Thymus (tissue), 14 donors: ENCODE data around the gene VSIG8. TPM values are rescaled to one million over a fixed set of nuclear protein-coding genes. Genes with fewer than 3 reads are reported as not detected.
"Not testable (repeated sequence)": the region's sequence is repeated elsewhere in the genome, so short reads cannot be mapped to it uniquely, and the experiment has no call there.

Source experiments
- DNase-seq, 9 donors: peaks; one replicate each; pipeline ENCODE4 v3.0.0-alpha.2; 2013; ENCODE audit warnings: low spot score in 9 of 9, low read depth in 6 of 9, missing footprints in 1 of 9
- H3K27ac ChIP-seq, 2 donors: one replicate each; pipeline ENCODE4 v1.5.1; 2013; ENCODE audit warnings: control low read depth in 1 of 2, low read depth in 1 of 2, low read length in 1 of 2, mild to moderate bottlenecking in 1 of 2, moderate library complexity in 1 of 2
- H3K27me3 ChIP-seq, 2 donors: one replicate each; pipeline ENCODE4 v1.5.1; 2013; ENCODE audit warnings: low read length in 1 of 2; ENCODE audit not compliant: control insufficient read depth in 2 of 2, insufficient read depth in 1 of 2
- H3K36me3 ChIP-seq, 2 donors: one replicate each; pipeline ENCODE4 v1.5.1; 2013; ENCODE audit warnings: low read length in 1 of 2, mild to moderate bottlenecking in 1 of 2, moderate library complexity in 1 of 2; ENCODE audit not compliant: control insufficient read depth in 2 of 2, insufficient read depth in 2 of 2
- H3K4me1 ChIP-seq, 2 donors: one replicate each; pipeline ENCODE4 v1.5.1; 2013; ENCODE audit warnings: low read length in 2 of 2; ENCODE audit not compliant: control insufficient read depth in 2 of 2, insufficient read depth in 2 of 2
- H3K4me3 ChIP-seq, 2 donors: one replicate each; pipeline ENCODE4 v1.5.1; 2013; ENCODE audit warnings: low read length in 2 of 2, control low read depth in 1 of 2, mild to moderate bottlenecking in 1 of 2
- H3K9me3 ChIP-seq, 2 donors: one replicate each; pipeline ENCODE4 v1.5.1; 2013; ENCODE audit warnings: low read length in 1 of 2, mild to moderate bottlenecking in 1 of 2; ENCODE audit not compliant: control insufficient read depth in 2 of 2, insufficient read depth in 1 of 2
- WGBS: extraction: QIAGEN DNeasy Blood & Tissue Kit; methylation state at CpG from one replicate; pipeline ENCODE4 v1.1.7; 2013; 5-methylcytosine and 5-hydroxymethylcytosine counted together
- long read RNA-seq, 10 donors: transcript quantifications; one replicate each; lab custom pipeline, GENCODE V29; 2026
- polyA plus RNA-seq: library from polyadenylated mRNA; stranded (reverse); fragments of 200-250 nt; gene quantifications from one replicate; pipeline ENCODE4 v1.2.3, GENCODE V29; 2013
- total RNA-seq: library from RNA; stranded (reverse); fragments of 120-200 nt; gene quantifications from one replicate; pipeline ENCODE4 v1.2.4, GENCODE V29; 2013
- donor health status: healthy.

VSIG8 gene, protein sequence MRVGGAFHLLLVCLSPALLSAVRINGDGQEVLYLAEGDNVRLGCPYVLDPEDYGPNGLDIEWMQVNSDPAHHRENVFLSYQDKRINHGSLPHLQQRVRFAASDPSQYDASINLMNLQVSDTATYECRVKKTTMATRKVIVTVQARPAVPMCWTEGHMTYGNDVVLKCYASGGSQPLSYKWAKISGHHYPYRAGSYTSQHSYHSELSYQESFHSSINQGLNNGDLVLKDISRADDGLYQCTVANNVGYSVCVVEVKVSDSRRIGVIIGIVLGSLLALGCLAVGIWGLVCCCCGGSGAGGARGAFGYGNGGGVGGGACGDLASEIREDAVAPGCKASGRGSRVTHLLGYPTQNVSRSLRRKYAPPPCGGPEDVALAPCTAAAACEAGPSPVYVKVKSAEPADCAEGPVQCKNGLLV
- total RNA-seq (0.24 TPM), polyA plus RNA-seq (2.6 TPM)
- long read RNA-seq, donor 1: 0 reads
- long read RNA-seq, donor 2: 0 reads
- long read RNA-seq, donor 3: 0 reads
- long read RNA-seq, donor 4: 0 reads
- long read RNA-seq, donor 5: 0 reads
- long read RNA-seq, donor 6: 0 reads
- long read RNA-seq, donor 7: 0 reads
- long read RNA-seq, donor 8: 0 reads
- long read RNA-seq, donor 9: 0 reads
- long read RNA-seq, donor 10: 0 reads

DNA sequence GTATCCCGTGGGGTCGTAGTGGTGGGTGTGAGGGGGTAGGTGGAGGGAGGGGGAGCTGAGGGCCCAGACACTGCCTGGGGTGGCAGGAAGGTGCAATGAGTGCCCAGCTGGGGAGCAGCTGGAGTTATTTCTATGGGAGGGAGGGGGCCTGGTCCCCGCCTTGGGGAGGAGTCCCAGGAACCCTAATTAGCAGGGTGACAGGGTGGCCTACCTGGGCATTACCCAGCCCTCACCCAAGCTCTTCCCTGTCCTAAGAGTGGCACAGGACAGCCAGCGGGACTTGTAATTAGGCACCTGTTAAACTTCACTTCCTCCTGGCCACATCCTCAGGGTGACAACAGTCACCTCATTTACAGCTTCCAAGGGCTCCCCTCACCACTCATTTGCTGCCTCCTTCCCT, at the start of gene VSIG8:
Gene VSIG8 (minus strand): TSS at position 101 of the 400 bp plus-strand sequence. CDS start 136 bp downstream, outside the sequence.
- no peak for DNase-seq
- Histone ChIP-seq H3K27me3 (peaks cover 0 to 11% of the 10 kb centered on the region in 2 donors), H3K4me3 (no peak within 1 kb of the TSS), H3K9me3 (peaks cover 0 to 3% of the 10 kb centered on the region in 2 donors), H3K27ac (no peak within 1 kb of the TSS), H3K4me1 (peaks cover 8 to 19% of the 10 kb centered on the region in 2 donors), H3K36me3 (no peaks in the 10 kb centered on the region)
- 92% methylated on average over 4 of the region's 4 CpGs for WGBS

DNA sequence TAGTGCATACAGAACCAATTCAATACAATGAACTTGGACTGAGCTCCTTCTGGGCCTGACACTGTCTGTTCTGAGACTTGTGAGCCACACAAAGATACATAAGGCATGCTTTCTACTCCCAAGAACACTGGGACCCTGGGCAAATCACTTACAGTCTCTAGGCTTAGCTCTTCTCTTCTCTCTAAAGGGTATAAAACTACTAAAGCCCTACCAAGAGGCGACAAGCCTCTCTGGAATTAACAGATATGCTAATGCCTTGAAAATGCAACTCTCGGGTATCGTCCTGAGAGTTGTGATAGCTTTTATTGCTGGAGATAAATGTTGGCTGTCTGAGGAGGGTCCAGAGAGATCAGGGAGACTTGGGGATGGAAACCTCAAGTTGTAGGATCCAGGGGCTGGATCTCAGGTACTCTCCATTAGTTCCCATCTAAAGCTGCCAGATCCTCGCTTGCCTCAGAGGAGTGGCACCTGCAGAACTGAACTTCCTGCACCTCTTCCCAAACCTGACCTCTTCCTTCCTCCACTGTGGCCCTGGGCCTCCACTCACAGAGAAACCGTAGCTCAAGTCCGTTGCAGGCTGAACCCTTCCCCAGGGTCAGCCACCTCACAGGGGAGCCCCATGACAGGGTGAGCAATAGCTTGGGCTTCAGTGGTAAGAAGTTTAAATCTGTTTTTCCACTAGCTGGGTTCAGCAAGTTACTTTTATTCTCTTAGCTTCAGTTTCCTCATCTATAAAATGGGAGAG, 49.0 kb upstream of the VSIG8 start:
- peak overlapping the region in 1 of 2 donors; percentile 61 for H3K27ac ChIP-seq
- no peak overlapping the region for H3K4me3 ChIP-seq
- H3K9me3 ChIP-seq: no peaks in the 10 kb centered on the region
- H3K36me3 ChIP-seq: peaks cover 9 to 12% of the 10 kb centered on the region in 2 donors
- WGBS: 59% methylated on average over 6 of the region's 6 CpGs
- no peak for DNase-seq
- H3K27me3 ChIP-seq: no peaks in the 10 kb centered on the region
- peaks cover 22 to 48% of the 10 kb centered on the region in 2 donors for H3K4me1 ChIP-seq

DNA sequence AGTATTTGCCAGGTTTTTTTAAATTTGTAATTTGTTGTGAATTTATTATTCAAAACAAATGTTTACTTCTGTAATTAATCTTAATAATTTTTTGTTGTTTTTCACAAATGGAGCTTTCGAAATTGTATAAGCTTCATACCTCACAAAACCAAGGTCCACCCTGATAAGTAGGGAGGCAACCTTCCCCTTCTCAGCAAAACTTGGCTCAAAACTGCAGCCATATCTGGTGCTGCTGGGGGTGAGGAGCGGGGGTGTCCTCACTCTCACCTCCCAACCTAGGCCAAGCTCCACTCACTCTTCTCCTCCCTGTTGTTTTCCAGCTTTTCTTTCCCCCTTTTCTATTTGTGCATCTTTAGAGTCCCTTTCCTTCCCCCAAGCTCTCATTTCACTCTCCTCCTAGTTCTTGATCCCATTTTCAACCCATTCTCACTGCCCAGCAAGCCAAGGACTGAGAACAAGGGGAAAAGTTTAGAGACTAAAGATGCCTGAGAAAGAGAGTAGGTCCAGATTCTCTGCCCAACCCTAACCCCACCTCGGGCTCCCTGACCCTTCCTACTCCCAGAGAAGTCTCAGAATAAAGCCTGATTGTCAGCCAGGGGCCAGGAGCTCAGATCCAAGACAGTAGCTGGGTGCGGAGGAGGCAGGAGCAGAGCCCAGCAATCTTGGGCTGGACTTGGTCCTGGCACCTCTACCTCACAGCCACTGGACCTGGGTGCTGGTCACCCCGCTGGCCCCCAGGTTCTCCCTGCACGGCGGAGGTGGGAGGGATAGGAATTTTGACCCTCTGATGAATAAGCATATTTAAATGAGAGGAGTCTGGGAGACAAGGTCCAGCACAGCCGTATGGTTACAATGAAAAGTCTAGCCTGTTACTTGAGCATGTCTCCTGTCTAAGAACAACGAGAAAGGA, 45.8 kb upstream of the VSIG8 start:
- H3K27me3 ChIP-seq: no peaks in the 10 kb centered on the region
- 94% methylated on average over 9 of the region's 9 CpGs for WGBS
- no peak overlapping the region for H3K27ac ChIP-seq
- H3K4me1 ChIP-seq: peaks cover 20 to 32% of the 10 kb centered on the region in 2 donors
- no peak overlapping the region for H3K4me3 ChIP-seq
- DNase-seq: no peak
- no peaks in the 10 kb centered on the region for H3K9me3 ChIP-seq
- H3K36me3 ChIP-seq: no peaks in the 10 kb centered on the region

DNA sequence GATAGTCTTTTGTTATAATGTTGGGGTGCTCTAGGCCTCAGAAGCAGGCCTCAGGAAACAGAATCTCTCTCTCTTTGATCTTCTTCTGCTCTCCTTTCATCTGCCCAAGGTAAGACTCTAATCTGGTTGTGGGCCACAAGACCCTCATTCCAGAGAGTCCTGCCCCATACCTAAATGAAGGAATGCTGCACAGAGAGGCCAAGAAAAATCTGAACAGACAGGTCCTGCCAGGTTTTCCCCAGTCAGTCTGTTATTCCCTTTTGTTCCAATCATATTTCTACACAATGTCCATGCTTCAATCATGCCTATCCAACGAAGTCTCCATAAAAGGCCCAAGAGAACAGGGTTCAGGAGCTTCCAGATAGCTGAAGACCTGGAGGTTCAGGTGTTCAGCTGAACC, 44.5 kb upstream of the VSIG8 start:
- Histone ChIP-seq H3K36me3 (no peaks in the 10 kb centered on the region), H3K27ac (no peak overlapping the region)
- WGBS: 92% methylated on average over 1 of the region's 1 CpG

DNA sequence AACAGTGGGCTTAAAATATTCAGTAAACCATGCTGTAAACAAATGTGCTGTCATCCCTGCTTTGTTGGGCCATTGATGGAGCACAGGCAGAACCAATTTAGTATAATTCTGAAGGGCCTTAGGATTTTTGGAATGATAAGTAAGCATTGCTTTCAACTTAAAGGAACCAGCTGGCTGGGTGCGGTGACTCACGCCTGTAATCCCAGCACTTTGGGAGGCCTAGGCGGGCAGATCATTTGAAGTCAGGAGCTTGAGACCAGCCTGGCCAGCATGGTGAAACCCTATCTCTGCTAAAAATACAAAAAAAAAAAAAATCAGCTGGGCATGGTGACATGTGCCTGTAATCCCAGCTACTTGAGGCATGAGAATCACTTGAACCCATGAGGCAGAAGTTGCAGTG, 41.6 kb upstream of the VSIG8 start:
- H3K27ac ChIP-seq, DNase-seq, H3K9me3 ChIP-seq, H3K4me1 ChIP-seq, H3K36me3 ChIP-seq, H3K27me3 ChIP-seq, H3K4me3 ChIP-seq: not testable (repeated sequence)
- 81% methylated on average over 3 of the region's 3 CpGs for WGBS

More for the DNA sequence above, 44.5 kb upstream of the VSIG8 start:
- DNase-seq: no peak
- H3K4me3 ChIP-seq: no peak overlapping the region
- H3K9me3 ChIP-seq: no peaks in the 10 kb centered on the region
- H3K4me1 ChIP-seq: peaks cover 20 to 27% of the 10 kb centered on the region in 2 donors
- no peaks in the 10 kb centered on the region for H3K27me3 ChIP-seq

DNA sequence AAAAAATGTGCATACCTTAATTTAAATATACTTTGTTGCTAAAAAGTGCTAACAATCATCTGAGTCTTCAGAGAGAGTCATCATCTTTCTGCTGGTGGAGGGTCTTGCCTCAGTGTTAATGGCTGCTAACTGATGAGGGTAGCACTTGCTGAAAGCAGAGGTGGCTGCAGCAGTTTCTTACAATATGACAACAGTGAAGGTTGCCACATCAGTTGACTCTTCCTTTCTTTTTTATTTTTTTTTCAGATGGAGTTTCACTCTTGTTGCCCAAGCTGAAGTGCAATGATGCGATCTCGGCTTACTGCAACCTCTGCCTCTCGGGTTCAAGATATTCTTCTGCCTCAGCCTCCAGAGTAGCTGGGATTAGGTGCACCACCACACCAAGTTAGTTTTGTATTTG, 40.1 kb upstream of the VSIG8 start:
- H3K27ac ChIP-seq: no peak overlapping the region
- 98% methylated on average over 3 of the region's 3 CpGs for WGBS

DNA sequence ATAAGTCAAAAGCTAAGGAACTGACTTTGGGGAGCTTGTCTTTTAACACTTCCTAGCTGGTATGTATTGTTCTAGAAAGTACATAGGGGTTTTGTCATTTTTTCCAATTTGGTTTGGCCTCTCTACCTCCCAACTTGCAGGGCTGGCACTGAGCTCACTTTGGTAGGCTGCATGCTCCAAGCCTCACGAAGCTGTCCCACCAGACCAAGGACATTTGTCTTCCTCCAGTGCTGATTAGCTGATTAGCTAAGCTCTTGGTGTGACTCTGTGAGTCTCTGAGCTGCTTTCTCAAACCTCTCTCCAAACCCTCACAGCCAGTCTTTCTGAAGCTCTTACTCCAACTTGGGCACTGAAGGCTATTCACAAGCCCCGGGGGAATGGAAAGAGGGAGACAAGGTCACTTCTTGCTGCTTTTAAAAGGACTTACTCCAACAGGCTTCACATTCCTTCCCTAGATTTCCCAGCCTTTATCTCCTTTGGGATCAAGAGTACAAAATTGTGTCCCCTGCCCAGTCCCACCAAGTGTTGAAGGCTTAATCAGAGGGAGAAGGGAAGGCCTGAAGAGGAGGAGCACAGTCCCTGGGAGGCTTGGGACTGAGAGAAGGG, 38.4 kb upstream of the VSIG8 start:
- Histone ChIP-seq H3K4me3 (no peak overlapping the region), H3K27me3 (no peaks in the 10 kb centered on the region), H3K36me3 (no peaks in the 10 kb centered on the region), H3K4me1 (peaks cover 0 to 8% of the 10 kb centered on the region in 2 donors), H3K9me3 (no peaks in the 10 kb centered on the region), H3K27ac (no peak overlapping the region)
- DNase-seq: no peak
- 95% methylated on average over 2 of the region's 2 CpGs for WGBS

More for the DNA sequence above, 40.1 kb upstream of the VSIG8 start:
- Histone ChIP-seq H3K4me3 (no peak overlapping the region), H3K4me1 (peaks cover 0 to 8% of the 10 kb centered on the region in 2 donors), H3K36me3 (no peaks in the 10 kb centered on the region), H3K9me3 (no peaks in the 10 kb centered on the region), H3K27me3 (no peaks in the 10 kb centered on the region)
- DNase-seq: no peak

DNA sequence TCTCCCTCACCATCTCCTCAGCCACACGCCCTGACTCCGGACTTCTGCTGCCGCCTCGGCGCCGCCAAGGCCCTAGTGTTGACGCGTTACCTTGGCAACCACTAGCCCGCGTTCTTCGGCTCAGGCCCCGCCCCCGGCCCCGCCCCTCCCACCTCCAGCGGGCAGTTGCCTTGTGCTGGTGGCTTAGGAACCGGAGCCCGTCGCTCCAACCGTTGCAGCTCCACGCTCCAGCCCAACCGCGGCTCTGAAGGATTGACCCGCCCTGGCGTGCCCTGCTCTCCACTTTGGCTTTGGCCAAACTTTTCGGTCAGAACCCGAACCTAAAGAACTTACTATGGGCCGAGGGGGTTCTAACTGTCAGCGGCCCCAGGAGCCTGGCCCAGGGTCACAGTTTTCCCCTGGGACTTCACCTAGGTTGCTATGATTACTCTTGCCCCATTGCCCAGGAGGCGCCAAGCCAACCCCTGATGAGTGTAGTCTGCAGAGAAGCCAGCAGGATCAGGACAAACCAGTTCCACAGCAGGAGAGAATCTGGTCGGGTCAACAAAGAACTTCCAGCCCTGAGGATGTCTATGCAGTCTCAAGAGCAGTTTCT, 37.7 kb upstream of the VSIG8 start, which contains the start of gene CFAP45:
Gene CFAP45 (minus strand): TSS at position 80 of the 595 bp plus-strand sequence. CDS start 67 bp downstream, at position 13.
- H3K27ac ChIP-seq: no peak within 1 kb of the TSS
- peaks cover 0 to 8% of the 10 kb centered on the region in 2 donors for H3K4me1 ChIP-seq
- no peaks in the 10 kb centered on the region for H3K27me3 ChIP-seq
- H3K4me3 ChIP-seq: no peak within 1 kb of the TSS
- no peaks in the 10 kb centered on the region for H3K9me3 ChIP-seq
- DNase-seq: peak in 3 of 9 donors; percentile 53 to 67 (median 54)
- H3K36me3 ChIP-seq: no peaks in the 10 kb centered on the region
- 67% methylated on average over 30 of the region's 30 CpGs for WGBS
